NCI-H748 (cell line): ENCODE results near the gene GLRX5.
A peak's percentile ranks its signal among the peaks of the same experiment; 100 is the strongest.
"Not testable (repeated sequence)": the region's sequence is repeated elsewhere in the genome, so short reads cannot be mapped to it uniquely, and the experiment has no call there.

Experiments
- DNase-seq: peaks from one replicate; lab custom pipeline; 2025; ENCODE audit not compliant: unreplicated experiment; lab: John Stamatoyannopoulos, UW

Gene GLRX5

GRCh38 chr14:95498622-95499353, 36.1 kb upstream of the GLRX5 start:
- no peak for DNase-seq

GRCh38 chr14:95499354-95499750, 35.5 kb upstream of the GLRX5 start:
- DNase-seq, result no peak

- DNase-seq, result no peak
These were observed 34.6 kb upstream of the GLRX5 start for GRCh38 chr14:95500201-95500681.

- no peak for DNase-seq
These were observed 34.0 kb upstream of the GLRX5 start for GRCh38 chr14:95500772-95501401.

- no peak for DNase-seq
These were observed 32.4 kb upstream of the GLRX5 start for GRCh38 chr14:95502381-95502950.

- DNase-seq, result no peak
These were observed 31.3 kb upstream of the GLRX5 start for GRCh38 chr14:95503365-95504134.

- no peak for DNase-seq
These were observed 30.5 kb upstream of the GLRX5 start for GRCh38 chr14:95504135-95505029.

- DNase-seq, result no peak
These were observed 29.7 kb upstream of the GLRX5 start for GRCh38 chr14:95505030-95505589.

- DNase-seq, result no peak
These were observed 27.7 kb upstream of the GLRX5 start for GRCh38 chr14:95507174-95507573.

GRCh38 chr14:95507701-95508103, 27.1 kb upstream of the GLRX5 start:
- DNase-seq, result no peak

- no peak for DNase-seq
These were observed 26.5 kb upstream of the GLRX5 start for GRCh38 chr14:95508377-95508776.

GRCh38 chr14:95509495-95509894, 25.4 kb upstream of the GLRX5 start:
- no peak for DNase-seq

- not testable (repeated sequence) for DNase-seq
These were observed 24.5 kb upstream of the GLRX5 start for GRCh38 chr14:95510344-95510743.

GRCh38 chr14:95510804-95511203, 24.0 kb upstream of the GLRX5 start:
- DNase-seq, result no peak

GRCh38 chr14:95511687-95512086, 23.2 kb upstream of the GLRX5 start:
- DNase-seq, result no peak

- DNase-seq, result no peak
These were observed 21.6 kb upstream of the GLRX5 start for GRCh38 chr14:95513291-95513690.

- peak; percentile 92 for DNase-seq
These were observed 20.4 kb upstream of the GLRX5 start for GRCh38 chr14:95514131-95515079.

GRCh38 chr14:95515080-95515489, 19.8 kb upstream of the GLRX5 start:
- DNase-seq, result peak; percentile 51
